GM20431 (cell line): ENCODE results near the gene SCN4B.

Source experiments
- in situ Hi-C: fragments of 300-500 bp; cut with MseI, MboI; formaldehyde crosslinking; loops from one replicate; pipeline ENCODE4 v1.15.0; 2020; ENCODE audit warnings: low sequenced_read_pairs; ENCODE audit not compliant: unreplicated experiment

The SCN4B gene

GRCh38 chr11:118155776-118156530 lies 3.3 kb upstream of the SCN4B start:
- in situ Hi-C loops, result no loop called here

GRCh38 chr11:118154641-118155040 lies 2.0 kb upstream of the SCN4B start:
- in situ Hi-C loops, result no loop called here

- in situ Hi-C loops, result no loop called here
Observed at GRCh38 chr11:118153976-118154375, 1.4 kb upstream of the SCN4B start.

- in situ Hi-C loops, result no loop called here
Observed at GRCh38 chr11:118153516-118153915, 893 bp upstream of the SCN4B start.

GRCh38 chr11:118152020-118152551 lies 537 bp downstream of the SCN4B start:
- in situ Hi-C loops, result no loop called here

GRCh38 chr11:118151431-118151830 lies 1.2 kb downstream of the SCN4B start:
- in situ Hi-C loops, result no loop called here

- in situ Hi-C loops, result no loop called here
Observed at GRCh38 chr11:118149493-118149892, 3.1 kb downstream of the SCN4B start.

GRCh38 chr11:118148856-118149255 lies 3.8 kb downstream of the SCN4B start:
- in situ Hi-C loops, result no loop called here

- in situ Hi-C loops, result no loop called here
Observed at GRCh38 chr11:118148240-118148639, 4.4 kb downstream of the SCN4B start.

- in situ Hi-C loops, result no loop called here
Observed at GRCh38 chr11:118147502-118147901, 5.1 kb downstream of the SCN4B start.

- in situ Hi-C loops, result no loop called here
Observed at GRCh38 chr11:118146554-118146953, 6.1 kb downstream of the SCN4B start.

GRCh38 chr11:118145285-118146227 lies 7.1 kb downstream of the SCN4B start:
- in situ Hi-C loops, result no loop called here

- in situ Hi-C loops, result no loop called here
Observed at GRCh38 chr11:118144301-118145268, 8.0 kb downstream of the SCN4B start.

- in situ Hi-C loops, result no loop called here
Observed at GRCh38 chr11:118143661-118144185, 8.9 kb downstream of the SCN4B start.

GRCh38 chr11:118142809-118143208 lies 9.8 kb downstream of the SCN4B start:
- in situ Hi-C loops, result no loop called here

GRCh38 chr11:118142081-118142480 lies 10.5 kb downstream of the SCN4B start:
- in situ Hi-C loops, result no loop called here

GRCh38 chr11:118139578-118139977 lies 13.0 kb downstream of the SCN4B start:
- in situ Hi-C loops, result no loop called here

- in situ Hi-C loops, result no loop called here
Observed at GRCh38 chr11:118138839-118139420, 13.7 kb downstream of the SCN4B start.

- in situ Hi-C loops, result no loop called here
Observed at GRCh38 chr11:118136801-118137200, 15.8 kb downstream of the SCN4B start.
